ENCODE results near the gene MUC12.
A peak's percentile ranks its signal among the peaks of the same experiment; 100 is the strongest.
"Not testable (repeated sequence)": the region's sequence is repeated elsewhere in the genome, so short reads cannot be mapped to it uniquely, and the experiment has no call there.

Gene MUC12

DNA sequence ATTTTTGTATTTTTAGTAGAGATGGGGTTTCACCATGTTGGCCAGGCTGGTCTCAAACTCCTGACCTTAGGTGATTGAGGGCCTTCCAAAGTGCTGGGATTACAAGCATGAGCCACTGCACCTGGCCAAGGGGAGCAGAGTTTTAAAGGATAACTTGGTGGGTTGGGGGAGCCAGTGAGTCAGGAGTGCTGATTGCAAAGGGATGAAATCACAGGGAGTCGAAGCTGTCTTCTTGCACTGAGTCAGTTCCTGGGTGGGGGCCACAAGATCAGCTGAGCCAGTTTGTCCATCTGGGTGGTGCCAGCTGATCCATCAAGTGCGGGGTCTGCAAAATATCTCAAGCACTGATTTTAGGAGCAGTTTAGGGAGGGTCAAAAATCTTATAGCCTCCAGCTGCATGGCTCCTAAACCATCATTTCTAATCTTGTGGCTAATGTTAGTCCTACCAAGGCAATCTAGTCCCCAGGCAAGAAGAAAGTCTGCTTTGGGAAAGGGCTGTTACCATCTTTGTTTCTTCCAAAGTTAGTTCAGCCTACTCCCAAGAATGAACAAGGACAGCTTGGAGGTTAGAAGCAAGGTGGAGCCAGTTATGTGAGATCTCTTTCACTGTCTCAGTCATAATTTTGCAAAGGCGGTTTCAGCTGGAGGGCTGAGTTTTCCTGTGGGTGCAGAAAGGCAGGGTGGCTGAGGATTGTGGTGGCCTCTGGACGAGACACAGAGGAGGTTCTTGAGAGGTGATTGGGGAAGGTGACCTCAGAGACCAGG is 15.8 kb downstream of the MUC12 start:
- peaks cover 11% of the 10 kb centered on the region for H3K27me3 Mint-ChIP-seq
- H3K4me3 Mint-ChIP-seq; H3K9me3 Mint-ChIP-seq; H3K4me1 Mint-ChIP-seq; ATAC-seq (ENCODE audit: low read depth); H3K27ac Mint-ChIP-seq; DNase-seq (ENCODE audit: low spot score in 2 of 2); H3K36me3 Mint-ChIP-seq: not testable (repeated sequence)

DNA sequence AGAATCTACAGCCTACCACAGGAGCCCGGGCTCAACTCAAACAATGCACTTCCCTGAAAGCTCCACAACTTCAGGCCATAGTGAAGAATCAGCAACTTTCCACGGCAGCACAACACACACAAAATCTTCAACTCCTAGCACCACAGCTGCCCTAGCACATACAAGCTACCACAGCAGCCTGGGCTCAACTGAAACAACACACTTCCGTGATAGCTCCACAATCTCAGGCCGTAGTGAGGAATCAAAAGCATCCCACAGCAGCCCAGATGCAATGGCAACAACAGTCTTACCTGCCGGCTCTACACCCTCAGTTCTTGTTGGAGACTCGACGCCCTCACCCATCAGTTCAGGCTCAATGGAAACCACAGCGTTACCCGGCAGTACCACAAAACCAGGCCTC is 22.3 kb downstream of the MUC12 start:
- no peaks in the 10 kb centered on the region for H3K9me3 Mint-ChIP-seq
- H3K27ac Mint-ChIP-seq: no peak overlapping the region
- DNase-seq (ENCODE audit: low spot score in 2 of 2) (no peak), ATAC-seq (ENCODE audit: low read depth) (no peak)
- no peak overlapping the region for H3K4me3 Mint-ChIP-seq
- no peaks in the 10 kb centered on the region for H3K4me1 Mint-ChIP-seq
- no peaks in the 10 kb centered on the region for H3K27me3 Mint-ChIP-seq
- H3K36me3 Mint-ChIP-seq: no peaks in the 10 kb centered on the region

- H3K4me3 Mint-ChIP-seq; H3K27me3 Mint-ChIP-seq; H3K4me1 Mint-ChIP-seq; DNase-seq (ENCODE audit: low spot score in 2 of 2); ATAC-seq (ENCODE audit: low read depth); H3K36me3 Mint-ChIP-seq; H3K9me3 Mint-ChIP-seq; H3K27ac Mint-ChIP-seq: not testable (repeated sequence)
Measured at GRCh38 chr7:100992280-100992679, 22.9 kb downstream of the MUC12 start.

DNA sequence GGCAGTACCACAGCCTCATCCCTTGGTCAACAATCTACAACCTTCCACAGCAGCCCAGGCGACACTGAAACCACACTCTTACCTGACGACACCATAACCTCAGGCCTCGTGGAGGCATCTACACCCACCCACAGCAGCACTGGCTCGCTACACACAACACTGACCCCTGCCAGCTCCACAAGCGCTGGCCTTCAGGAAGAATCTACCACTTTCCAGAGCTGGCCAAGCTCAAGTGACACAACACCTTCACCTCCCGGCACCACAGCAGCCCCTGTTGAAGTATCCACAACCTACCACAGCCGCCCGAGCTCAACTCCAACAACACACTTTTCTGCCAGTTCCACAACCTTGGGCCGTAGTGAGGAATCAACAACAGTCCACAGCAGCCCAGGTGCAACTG is 25.3 kb downstream of the MUC12 start:
- DNase-seq (ENCODE audit: low spot score in 2 of 2); H3K36me3 Mint-ChIP-seq; H3K9me3 Mint-ChIP-seq; H3K27ac Mint-ChIP-seq; H3K27me3 Mint-ChIP-seq; H3K4me3 Mint-ChIP-seq; ATAC-seq (ENCODE audit: low read depth); H3K4me1 Mint-ChIP-seq: not testable (repeated sequence)

GRCh38 chr7:100998530-100998929 is 29.2 kb downstream of the MUC12 start:
- not testable (repeated sequence) for ATAC-seq (ENCODE audit: low read depth); H3K4me3 Mint-ChIP-seq

GRCh38 chr7:100999334-100999733 is 30.0 kb downstream of the MUC12 start:
- not testable (repeated sequence) for H3K4me1 Mint-ChIP-seq; H3K27ac Mint-ChIP-seq; H3K4me3 Mint-ChIP-seq; H3K27me3 Mint-ChIP-seq; ATAC-seq (ENCODE audit: low read depth); H3K9me3 Mint-ChIP-seq; DNase-seq (ENCODE audit: low spot score in 2 of 2); H3K36me3 Mint-ChIP-seq

More at GRCh38 chr7:100998530-100998929, 29.2 kb downstream of the MUC12 start:
- not testable (repeated sequence) for H3K36me3 Mint-ChIP-seq; DNase-seq (ENCODE audit: low spot score in 2 of 2); H3K9me3 Mint-ChIP-seq; H3K27me3 Mint-ChIP-seq; H3K27ac Mint-ChIP-seq; H3K4me1 Mint-ChIP-seq

DNA sequence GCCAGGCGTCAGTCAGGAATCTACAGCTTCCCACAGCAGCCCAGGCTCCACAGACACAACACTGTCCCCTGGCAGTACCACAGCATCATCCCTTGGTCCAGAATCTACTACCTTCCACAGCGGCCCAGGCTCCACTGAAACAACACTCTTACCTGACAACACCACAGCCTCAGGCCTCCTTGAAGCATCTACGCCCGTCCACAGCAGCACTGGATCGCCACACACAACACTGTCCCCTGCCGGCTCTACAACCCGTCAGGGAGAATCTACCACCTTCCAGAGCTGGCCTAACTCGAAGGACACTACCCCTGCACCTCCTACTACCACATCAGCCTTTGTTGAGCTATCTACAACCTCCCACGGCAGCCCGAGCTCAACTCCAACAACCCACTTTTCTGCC is 30.7 kb downstream of the MUC12 start:
- not testable (repeated sequence) for ATAC-seq (ENCODE audit: low read depth); H3K36me3 Mint-ChIP-seq; H3K27me3 Mint-ChIP-seq; DNase-seq (ENCODE audit: low spot score in 2 of 2); H3K4me3 Mint-ChIP-seq; H3K9me3 Mint-ChIP-seq; H3K27ac Mint-ChIP-seq; H3K4me1 Mint-ChIP-seq

GRCh38 chr7:101002333-101002732 is 33.0 kb downstream of the MUC12 start:
- DNase-seq (ENCODE audit: low spot score in 2 of 2); H3K4me3 Mint-ChIP-seq; H3K36me3 Mint-ChIP-seq; H3K27me3 Mint-ChIP-seq; H3K27ac Mint-ChIP-seq; H3K4me1 Mint-ChIP-seq; H3K9me3 Mint-ChIP-seq; ATAC-seq (ENCODE audit: low read depth): not testable (repeated sequence)

DNA sequence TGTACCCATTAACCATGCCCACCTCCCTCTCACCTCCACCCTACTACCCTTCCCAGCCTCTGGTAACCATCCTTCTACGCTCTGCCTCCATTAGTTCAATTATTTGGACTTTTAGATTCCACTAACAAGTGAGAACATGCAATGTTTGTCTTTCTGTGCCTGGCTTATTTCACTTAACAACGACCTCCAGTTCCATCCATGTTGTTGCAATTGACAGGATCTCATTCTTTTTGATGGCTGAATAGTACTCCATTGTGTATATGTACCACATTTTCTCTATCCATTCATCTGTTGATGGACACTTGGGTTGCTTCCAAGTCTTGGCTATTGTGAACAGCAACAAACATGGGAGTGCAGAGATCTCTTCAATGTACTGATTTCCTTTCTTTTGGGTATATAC is 38.0 kb downstream of the MUC12 start:
- H3K27me3 Mint-ChIP-seq; H3K4me3 Mint-ChIP-seq; H3K9me3 Mint-ChIP-seq; ATAC-seq (ENCODE audit: low read depth); H3K4me1 Mint-ChIP-seq; H3K27ac Mint-ChIP-seq; H3K36me3 Mint-ChIP-seq; DNase-seq (ENCODE audit: low spot score in 2 of 2): not testable (repeated sequence)

- Mint-ChIP-seq H3K4me1 (no peaks in the 10 kb centered on the region), H3K9me3 (peaks cover 2% of the 10 kb centered on the region), H3K27me3 (peaks cover 9% of the 10 kb centered on the region), H3K36me3 (no peaks in the 10 kb centered on the region), H3K27ac (no peak overlapping the region), H3K4me3 (no peak overlapping the region)
- no peak for ATAC-seq (ENCODE audit: low read depth)
- DNase-seq (ENCODE audit: low spot score in 2 of 2): no peak
Measured at GRCh38 chr7:101009629-101010028, 40.3 kb downstream of the MUC12 start.

GRCh38 chr7:101012931-101013330 is 43.6 kb downstream of the MUC12 start:
- no peak for ATAC-seq (ENCODE audit: low read depth)
- no peak overlapping the region for H3K27ac Mint-ChIP-seq
- no peaks in the 10 kb centered on the region for H3K36me3 Mint-ChIP-seq
- H3K4me1 Mint-ChIP-seq: peaks cover 15% of the 10 kb centered on the region
- no peak for DNase-seq (ENCODE audit: low spot score in 2 of 2)
- no peak overlapping the region for H3K4me3 Mint-ChIP-seq
- H3K27me3 Mint-ChIP-seq: peaks cover 10% of the 10 kb centered on the region
- no peaks in the 10 kb centered on the region for H3K9me3 Mint-ChIP-seq

DNA sequence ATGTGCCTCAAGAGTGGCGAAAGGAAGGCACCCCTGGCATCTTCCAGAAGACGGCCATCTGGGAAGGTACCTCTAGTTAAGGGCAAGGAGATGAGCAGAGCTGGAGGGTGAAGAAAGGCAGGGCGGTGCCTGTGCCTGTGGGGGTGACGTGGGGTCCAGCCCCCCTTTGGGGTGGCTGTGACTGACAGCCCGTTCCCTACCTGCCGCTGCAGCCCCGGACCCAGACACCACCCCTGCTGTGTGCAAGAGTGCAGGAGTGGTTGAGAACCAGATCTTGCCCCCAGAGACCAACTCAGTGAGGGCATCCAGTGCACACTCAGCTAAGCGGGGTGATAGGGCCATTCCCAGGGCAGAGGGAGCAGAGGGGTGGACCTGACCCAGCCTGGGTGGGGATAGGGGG is 46.3 kb downstream of the MUC12 start:
- ATAC-seq (ENCODE audit: low read depth) (no peak), DNase-seq (ENCODE audit: low spot score in 2 of 2) (no peak)
- Mint-ChIP-seq H3K27me3 (peaks cover 1% of the 10 kb centered on the region), H3K27ac (peak overlapping the region; percentile 22), H3K9me3 (no peaks in the 10 kb centered on the region), H3K36me3 (no peaks in the 10 kb centered on the region), H3K4me3 (peak overlapping the region; percentile 71), H3K4me1 (peaks cover 20% of the 10 kb centered on the region)

DNA sequence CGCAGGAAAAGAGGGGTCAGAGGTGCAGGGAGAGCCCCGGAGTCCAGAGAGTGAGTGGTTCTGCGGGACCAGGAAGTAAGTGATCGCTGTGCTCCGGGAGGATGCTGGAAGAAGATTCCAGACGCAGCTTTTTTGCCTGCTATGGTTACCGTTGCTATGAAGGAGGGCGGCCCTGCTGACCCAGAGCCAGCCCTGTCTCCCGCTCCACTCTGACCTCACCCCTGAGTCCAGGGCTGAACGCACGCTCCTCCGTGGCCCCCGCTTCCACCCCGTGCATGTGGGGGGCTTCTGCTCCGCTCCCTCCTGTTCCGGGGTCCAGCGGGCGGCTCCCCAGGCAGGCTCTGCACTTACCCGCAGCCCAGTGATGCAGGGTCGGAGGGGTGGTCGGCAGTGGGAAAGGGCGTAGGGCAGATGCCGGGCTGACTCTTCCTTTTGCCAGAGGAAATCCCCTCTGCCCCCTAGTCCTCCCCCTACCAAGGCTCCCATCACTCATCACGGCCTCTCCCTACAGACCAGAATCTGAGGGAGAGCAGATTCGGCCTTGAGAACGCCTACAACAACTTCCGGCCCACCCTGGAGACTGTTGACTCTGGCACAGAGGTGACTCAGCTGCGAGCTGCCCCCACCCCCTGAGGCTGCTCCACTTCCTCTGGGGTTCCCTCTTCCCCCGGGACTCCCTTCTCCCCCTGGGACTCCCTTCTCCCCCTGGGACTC is 47.9 kb downstream of the MUC12 start:
- H3K4me1 Mint-ChIP-seq: peaks cover 20% of the 10 kb centered on the region
- peak; percentile 83 for ATAC-seq (ENCODE audit: low read depth)
- peaks cover 3% of the 10 kb centered on the region for H3K27me3 Mint-ChIP-seq
- no peaks in the 10 kb centered on the region for H3K9me3 Mint-ChIP-seq
- peak in 1 of 2 donors; percentile 28 for DNase-seq (ENCODE audit: low spot score in 2 of 2)
- peak overlapping the region; percentile 82 for H3K4me3 Mint-ChIP-seq
- no peaks in the 10 kb centered on the region for H3K36me3 Mint-ChIP-seq
- H3K27ac Mint-ChIP-seq: peak overlapping the region; percentile 22

DNA sequence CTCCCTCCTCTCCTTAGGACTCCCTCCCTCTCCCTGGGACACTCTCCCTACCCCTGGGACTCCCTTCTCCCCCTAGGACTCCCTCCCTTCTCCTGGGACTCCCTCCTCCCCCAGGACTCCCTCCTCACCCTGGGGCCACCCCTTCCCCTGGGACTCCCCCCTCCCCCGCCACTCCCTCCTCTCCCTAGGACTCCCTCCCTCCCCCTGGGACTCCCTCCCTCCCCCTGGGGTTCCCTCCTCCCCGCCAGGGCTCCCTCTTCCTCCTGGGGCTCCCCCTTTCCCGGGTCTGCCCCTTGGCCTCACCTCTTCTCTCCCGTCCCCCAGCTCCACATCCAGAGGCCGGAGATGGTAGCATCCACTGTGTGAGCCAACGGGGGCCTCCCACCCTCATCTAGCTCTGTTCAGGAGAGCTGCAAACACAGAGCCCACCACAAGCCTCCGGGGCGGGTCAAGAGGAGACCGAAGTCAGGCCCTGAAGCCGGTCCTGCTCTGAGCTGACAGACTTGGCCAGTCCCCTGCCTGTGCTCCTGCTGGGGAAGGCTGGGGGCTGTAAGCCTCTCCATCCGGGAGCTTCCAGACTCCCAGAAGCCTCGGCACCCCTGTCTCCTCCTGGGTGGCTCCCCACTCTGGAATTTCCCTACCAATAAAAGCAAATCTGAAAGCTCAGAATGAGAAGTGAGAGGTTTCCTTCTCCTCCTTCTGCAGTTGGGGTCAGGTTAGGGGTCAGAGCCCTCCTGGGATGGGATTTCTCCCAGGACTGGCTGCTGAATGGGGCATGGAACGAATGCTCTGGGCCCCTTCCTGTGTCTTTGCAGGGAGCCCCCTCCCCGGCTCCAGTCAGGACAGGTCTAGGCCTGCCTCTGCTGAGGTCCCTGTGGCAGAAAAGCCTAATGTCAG is 49.2 kb downstream of the MUC12 start:
- Mint-ChIP-seq H3K9me3 (no peaks in the 10 kb centered on the region), H3K4me3 (peak overlapping the region; percentile 66), H3K4me1 (peaks cover 20% of the 10 kb centered on the region), H3K27ac (peak overlapping the region; percentile 68), H3K36me3 (no peaks in the 10 kb centered on the region), H3K27me3 (peaks cover 7% of the 10 kb centered on the region)
- DNase-seq (ENCODE audit: low spot score in 2 of 2) (no peak), ATAC-seq (ENCODE audit: low read depth) (peak; percentile 40)

All from memory B cell (primary cell).